VCaP (cell line): ENCODE data around the gene HIC1.

Source experiments
- H3K27ac ChIP-seq: fragments of 450-650 bp; 2 replicates; pipeline ENCODE4 v1.5.1; 2017
- TF ChIP-seq, protein P1 (sequence below): fragments of 450-650 bp; conservative IDR thresholded peaks from 2 replicates; pipeline ENCODE4 v1.5.1; 2017; ENCODE audit warnings: mild to moderate bottlenecking, moderate library complexity

The HIC1 gene

DNA sequence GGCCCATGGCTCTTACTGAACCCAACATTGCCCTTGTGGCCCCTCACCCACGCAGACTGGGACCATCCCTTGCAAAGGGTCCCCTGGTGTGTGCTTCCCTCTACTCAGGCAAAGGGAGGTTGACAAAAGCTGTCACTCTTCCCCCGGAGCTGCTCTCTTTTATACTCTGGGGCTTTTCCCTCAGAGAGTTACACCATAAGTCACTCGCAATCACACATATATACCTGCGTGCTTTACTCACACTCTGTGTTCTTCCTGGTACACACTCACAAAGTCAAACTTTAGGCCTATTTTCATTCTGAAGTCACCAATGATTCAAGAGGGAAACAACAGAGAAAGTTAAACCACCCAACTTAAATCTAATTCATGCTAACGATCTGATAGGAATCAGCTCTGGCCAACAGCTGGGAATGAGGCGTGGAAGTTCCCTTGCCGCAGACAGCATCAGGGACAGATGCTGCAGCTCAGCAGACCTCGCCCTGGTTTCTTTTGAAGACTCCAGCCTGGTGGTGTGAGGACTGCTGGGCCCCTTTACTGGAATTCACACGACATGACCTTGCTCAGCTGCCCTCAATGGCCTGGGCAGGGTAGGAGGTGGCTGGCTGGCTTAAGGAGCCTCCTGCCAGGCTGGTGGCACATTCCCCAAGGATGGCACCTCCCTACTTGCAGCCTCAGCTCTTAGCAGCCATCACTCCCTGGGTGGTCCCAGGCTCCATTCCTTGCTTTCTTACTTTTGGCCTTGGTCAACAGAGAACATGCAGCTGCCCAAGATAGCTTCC is 27.3 kb downstream of the HIC1 start:
- TF ChIP-seq, protein P1, sequence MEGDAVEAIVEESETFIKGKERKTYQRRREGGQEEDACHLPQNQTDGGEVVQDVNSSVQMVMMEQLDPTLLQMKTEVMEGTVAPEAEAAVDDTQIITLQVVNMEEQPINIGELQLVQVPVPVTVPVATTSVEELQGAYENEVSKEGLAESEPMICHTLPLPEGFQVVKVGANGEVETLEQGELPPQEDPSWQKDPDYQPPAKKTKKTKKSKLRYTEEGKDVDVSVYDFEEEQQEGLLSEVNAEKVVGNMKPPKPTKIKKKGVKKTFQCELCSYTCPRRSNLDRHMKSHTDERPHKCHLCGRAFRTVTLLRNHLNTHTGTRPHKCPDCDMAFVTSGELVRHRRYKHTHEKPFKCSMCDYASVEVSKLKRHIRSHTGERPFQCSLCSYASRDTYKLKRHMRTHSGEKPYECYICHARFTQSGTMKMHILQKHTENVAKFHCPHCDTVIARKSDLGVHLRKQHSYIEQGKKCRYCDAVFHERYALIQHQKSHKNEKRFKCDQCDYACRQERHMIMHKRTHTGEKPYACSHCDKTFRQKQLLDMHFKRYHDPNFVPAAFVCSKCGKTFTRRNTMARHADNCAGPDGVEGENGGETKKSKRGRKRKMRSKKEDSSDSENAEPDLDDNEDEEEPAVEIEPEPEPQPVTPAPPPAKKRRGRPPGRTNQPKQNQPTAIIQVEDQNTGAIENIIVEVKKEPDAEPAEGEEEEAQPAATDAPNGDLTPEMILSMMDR = no peak
- no peak overlapping the region for H3K27ac ChIP-seq

DNA sequence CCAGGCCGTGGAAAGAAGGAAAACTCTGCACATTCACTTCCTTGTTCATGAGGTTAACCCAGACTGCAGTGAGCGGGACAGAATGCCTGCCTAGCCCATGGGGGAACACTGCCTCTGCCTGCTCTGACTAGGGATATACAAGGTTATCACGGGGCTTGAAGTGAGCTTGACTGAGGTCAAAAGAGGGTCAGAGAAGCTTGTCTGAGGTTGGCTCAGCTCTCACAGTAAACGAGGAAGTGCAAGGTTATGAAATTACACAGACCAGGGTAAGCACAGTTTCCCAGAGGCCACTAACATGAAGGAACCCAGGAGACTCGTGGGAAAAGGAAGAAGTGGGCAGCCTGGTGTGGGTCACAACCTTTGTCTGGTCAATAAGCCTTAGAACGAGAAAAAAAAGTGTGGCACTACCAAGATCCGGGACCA is 28.7 kb downstream of the HIC1 start:
- H3K27ac ChIP-seq = peak overlapping the region; percentile 88
- TF ChIP-seq, protein P1 = no peak

DNA sequence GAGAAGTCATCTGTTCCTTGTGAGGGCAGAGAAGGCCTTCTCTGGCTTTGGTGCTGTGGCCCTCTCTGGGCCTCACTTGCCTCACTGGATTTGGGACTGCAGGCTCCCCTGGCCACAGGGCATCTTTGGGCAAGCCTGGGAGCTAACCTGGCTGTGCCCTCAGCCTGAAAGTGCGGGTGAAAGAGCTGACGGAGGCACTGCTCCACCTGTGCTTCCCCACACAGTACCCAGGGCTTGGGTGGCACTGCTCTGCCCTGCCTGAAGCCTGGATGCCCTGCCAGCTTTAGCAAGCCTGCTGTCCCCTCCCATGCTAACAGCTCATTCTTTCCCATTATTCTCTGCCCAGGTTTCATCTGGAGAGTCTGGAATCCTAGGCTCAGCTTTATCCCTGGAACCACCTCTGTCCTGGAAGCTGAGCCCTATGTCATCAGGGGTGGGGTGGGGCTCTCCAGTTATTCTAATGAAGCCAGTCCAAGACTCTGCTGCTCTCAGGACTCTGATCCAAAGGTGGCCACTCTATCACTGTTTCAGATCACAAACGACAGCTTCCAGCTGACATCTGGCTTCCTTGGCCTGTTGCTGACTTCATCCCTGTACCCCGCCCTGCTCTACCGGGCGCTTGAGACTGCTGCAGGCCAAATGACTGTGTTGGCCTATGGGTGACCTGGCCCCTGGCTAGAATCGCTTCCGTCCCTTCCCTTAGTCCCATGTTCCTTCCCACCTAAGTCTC is 29.3 kb downstream of the HIC1 start:
- TF ChIP-seq, protein P1 = no peak
- peak overlapping the region; percentile 88 for H3K27ac ChIP-seq

DNA sequence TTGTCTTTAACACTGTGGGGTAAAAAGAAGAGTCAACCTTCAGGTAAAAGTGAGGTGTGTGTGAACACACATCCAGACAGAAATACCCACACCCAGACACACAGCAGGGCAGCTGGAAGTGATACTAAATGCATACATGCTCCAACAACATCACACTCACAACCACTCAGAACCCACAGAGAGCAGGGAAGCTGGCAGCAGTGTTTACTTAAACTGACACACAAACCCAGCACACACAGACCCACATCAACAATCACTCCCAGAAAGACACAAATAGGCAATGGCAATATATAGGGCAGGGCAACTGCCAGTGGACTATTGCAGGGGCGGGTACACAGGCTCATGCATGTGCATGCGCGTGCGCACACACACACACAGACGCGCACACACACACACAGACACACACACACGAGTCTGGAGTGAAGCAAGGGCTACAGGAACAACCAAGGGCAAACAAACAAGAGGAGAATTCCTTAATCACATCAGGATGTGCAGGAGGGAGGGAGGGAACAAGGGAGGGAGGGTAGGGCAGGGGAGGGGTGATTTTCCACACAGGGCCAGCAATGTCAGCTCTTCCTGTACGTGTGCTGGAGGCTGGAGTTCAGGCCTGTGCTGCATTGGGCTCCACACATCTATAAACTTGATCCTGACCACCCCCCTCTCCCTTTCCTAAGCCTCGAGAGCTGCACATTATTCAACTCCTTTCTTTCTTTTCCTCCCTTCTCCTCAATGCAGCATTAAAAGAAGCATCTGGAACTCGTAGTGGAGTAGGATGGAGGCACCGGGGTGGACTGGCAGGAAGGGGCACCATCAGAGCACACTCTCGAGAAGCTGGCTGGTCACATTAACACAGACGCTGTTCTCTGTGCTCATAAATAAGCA is 30.1 kb downstream of the HIC1 start:
- peak overlapping the region; percentile 88 for H3K27ac ChIP-seq
- TF ChIP-seq, protein P1 = no peak

DNA sequence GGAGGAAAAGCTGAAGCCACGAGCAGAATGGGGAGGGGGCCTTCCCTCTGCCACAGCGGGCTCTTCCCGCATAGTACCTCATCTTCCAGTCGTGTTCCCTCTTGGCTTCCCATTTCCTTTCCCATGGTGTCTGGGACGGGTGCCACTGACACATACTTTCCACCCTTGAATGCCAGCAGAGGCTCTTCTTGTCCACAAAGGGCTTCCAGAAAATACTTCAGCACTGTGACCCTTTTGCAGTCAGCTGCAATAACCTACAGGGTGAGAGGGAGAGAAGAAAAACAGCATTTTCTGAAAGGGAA is 30.7 kb downstream of the HIC1 start:
- peak overlapping the region; percentile 88 for H3K27ac ChIP-seq

DNA sequence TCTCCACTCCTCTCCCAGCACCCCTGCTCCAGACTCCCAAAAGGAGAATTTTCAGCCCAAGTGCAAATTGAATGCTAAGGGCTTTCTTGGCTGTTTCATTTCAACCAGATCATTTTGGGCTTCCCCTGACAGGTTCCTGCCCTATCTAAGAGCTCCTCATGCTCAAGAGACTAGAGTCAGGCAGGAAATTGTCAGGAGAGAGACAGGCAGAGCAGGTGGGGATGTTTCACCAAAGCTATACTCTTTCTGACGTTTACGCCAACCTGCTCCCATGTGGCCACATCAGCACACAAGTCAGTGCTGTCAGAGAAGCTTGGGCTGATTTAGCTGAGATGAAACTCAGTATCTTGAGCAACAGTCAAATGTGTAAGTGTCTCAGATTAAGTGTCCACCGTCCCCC is 31.4 kb downstream of the HIC1 start:
- TF ChIP-seq, protein P1 = no peak
- peak overlapping the region; percentile 88 for H3K27ac ChIP-seq

More for the DNA sequence above, 30.7 kb downstream of the HIC1 start:
- TF ChIP-seq, protein P1 = no peak

DNA sequence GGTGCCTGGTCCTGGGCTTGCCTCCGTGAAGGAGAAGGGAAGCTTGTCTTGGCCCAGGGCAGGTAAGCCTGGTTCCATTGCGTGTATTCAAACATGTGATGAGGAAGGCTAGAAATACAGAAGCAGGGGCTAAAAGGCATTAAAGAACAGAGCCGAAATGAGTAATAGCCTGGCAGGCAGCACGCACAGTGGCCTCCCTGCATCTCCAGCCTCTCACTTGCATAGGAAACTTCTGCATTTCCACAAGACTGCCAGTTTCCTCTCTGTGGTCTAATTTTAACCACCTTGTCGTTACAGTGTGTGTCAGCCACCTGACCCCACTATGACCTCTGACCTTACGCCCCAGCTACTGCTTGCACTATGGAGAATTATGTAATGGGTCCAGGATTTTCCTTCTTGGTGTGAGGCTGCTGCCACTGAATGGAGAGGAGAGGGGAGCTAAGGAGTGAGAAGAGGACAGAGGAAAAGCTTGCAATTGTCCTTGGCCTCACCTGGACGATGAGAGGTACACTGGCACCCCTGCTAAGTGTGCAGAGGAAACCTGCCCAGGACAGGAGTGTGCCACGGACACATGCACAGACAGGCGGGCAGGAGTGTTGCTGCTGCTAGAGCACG is 32.8 kb downstream of the HIC1 start:
- TF ChIP-seq, protein P1 = no peak
- H3K27ac ChIP-seq = no peak overlapping the region
